Measurements from ENCODE around the gene FAM83B.
"Not testable (repeated sequence)": the region's sequence is repeated elsewhere in the genome, so short reads cannot be mapped to it uniquely, and the experiment has no call there.

Gene FAM83B

DNA sequence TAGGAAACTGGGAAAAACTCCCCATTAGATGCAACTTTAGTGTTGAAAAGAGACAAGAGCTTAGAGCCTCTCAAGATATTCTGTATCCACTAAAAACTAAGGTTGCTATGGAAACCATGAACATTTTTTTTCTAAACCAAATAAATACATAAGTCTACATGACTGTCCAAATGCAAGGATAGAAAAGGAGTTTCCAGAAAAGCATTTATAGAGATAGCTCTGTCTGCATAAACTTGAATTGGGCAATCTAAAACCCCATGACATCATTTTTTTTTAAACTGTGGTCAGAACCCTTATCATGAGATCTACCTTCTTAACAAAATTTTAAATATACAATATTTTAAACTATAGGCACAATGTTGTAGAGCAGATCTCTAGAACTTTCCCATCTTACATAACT is 36.4 kb upstream of the FAM83B start:
- Histone ChIP-seq H3F3A (ENCODE audit: control insufficient read depth, insufficient read depth) (no peaks in the 10 kb centered on the region), H3K9me2 (replicated peaks; ENCODE audit: control insufficient read depth, low read length) (no peaks in the 10 kb centered on the region), H3K36me3 (ENCODE audit: control insufficient read depth, low read length) (no peaks in the 10 kb centered on the region), H3K4me1 (ENCODE audit: control insufficient read depth, low read length) (no peaks in the 10 kb centered on the region), H3K79me2 (ENCODE audit: control insufficient read depth, low read length) (no peaks in the 10 kb centered on the region), H3K27me3 (ENCODE audit: control insufficient read depth, low read length) (no peaks in the 10 kb centered on the region), H3K9me3 (ENCODE audit: control insufficient read depth, insufficient read depth, low read length) (no peaks in the 10 kb centered on the region), H4K20me1 (ENCODE audit: control insufficient read depth, insufficient read depth, low read depth, low read length) (no peaks in the 10 kb centered on the region), H3K4me3 (ENCODE audit: low read length) (no peak overlapping the region), H3K4me2 (ENCODE audit: low read length) (no peak overlapping the region), H3K27ac (ENCODE audit: low read depth, low read length) (no peak overlapping the region)
- TF ChIP-seq, protein P1, sequence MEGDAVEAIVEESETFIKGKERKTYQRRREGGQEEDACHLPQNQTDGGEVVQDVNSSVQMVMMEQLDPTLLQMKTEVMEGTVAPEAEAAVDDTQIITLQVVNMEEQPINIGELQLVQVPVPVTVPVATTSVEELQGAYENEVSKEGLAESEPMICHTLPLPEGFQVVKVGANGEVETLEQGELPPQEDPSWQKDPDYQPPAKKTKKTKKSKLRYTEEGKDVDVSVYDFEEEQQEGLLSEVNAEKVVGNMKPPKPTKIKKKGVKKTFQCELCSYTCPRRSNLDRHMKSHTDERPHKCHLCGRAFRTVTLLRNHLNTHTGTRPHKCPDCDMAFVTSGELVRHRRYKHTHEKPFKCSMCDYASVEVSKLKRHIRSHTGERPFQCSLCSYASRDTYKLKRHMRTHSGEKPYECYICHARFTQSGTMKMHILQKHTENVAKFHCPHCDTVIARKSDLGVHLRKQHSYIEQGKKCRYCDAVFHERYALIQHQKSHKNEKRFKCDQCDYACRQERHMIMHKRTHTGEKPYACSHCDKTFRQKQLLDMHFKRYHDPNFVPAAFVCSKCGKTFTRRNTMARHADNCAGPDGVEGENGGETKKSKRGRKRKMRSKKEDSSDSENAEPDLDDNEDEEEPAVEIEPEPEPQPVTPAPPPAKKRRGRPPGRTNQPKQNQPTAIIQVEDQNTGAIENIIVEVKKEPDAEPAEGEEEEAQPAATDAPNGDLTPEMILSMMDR (IDR thresholded peaks at IDR 0.05; ENCODE audit: low read depth, low read length, poor library complexity, severe bottlenecking): no peak
- no peak for TF ChIP-seq EZH2phosphoT487 (IDR thresholded peaks at IDR 0.05; ENCODE audit: borderline replicate concordance, low read length)

DNA sequence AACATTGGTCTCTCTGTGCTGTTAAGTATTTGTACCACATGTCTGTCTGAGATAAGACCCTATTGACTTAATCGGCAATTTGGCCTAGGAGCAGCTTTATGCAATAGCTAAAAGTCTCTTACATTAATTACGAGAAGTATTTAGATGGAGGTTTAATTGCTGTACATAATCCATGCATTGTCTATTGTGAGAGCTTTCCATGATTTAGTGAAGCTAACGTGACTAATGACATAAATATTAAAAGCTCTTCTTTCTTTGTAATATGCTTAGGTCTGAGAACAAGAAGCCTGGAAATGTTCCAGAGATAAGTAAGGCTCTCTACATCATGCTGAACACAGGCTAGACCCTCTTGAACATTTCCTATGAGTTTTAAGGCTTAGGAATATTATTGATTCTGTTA is 32.7 kb upstream of the FAM83B start:
- Histone ChIP-seq H3K9me3 (ENCODE audit: control insufficient read depth, insufficient read depth, low read length) (no peaks in the 10 kb centered on the region), H3K36me3 (ENCODE audit: control insufficient read depth, low read length) (no peaks in the 10 kb centered on the region), H3K4me1 (ENCODE audit: control insufficient read depth, low read length) (no peaks in the 10 kb centered on the region), H3K9me2 (replicated peaks; ENCODE audit: control insufficient read depth, low read length) (no peaks in the 10 kb centered on the region), H3K4me3 (ENCODE audit: low read length) (no peak overlapping the region), H3F3A (ENCODE audit: control insufficient read depth, insufficient read depth) (no peaks in the 10 kb centered on the region), H3K79me2 (ENCODE audit: control insufficient read depth, low read length) (no peaks in the 10 kb centered on the region), H3K4me2 (ENCODE audit: low read length) (no peak overlapping the region), H3K27ac (ENCODE audit: low read depth, low read length) (no peak overlapping the region), H4K20me1 (ENCODE audit: control insufficient read depth, insufficient read depth, low read depth, low read length) (no peaks in the 10 kb centered on the region), H3K27me3 (ENCODE audit: control insufficient read depth, low read length) (no peaks in the 10 kb centered on the region)
- TF ChIP-seq, protein P1 (IDR thresholded peaks at IDR 0.05; ENCODE audit: low read depth, low read length, poor library complexity, severe bottlenecking): no peak
- no peak for TF ChIP-seq EZH2phosphoT487 (IDR thresholded peaks at IDR 0.05; ENCODE audit: borderline replicate concordance, low read length)

DNA sequence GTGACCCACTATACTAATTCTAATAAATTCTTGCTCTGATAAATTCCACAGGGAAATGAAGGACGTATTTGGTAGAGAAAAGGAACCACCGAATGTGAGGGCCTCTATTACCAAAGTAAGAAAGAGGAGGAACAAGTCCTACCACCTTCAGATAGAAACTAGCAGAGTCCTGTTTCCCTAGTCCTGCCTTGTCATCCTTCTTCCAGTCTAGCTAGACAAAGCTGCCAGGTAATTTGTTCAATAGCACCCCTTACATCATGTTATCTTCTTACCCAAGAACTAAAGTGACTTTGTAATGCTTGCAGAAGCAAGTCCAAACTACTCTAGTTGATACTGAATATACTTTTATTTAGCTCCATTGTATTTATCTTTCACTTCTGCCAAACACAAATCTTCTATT is 29.3 kb upstream of the FAM83B start:
- no peak overlapping the region for H3K27ac ChIP-seq (ENCODE audit: low read depth, low read length)
- no peak overlapping the region for H3K4me2 ChIP-seq (ENCODE audit: low read length)
- no peaks in the 10 kb centered on the region for H3K4me1 ChIP-seq (ENCODE audit: control insufficient read depth, low read length)
- no peaks in the 10 kb centered on the region for H3F3A ChIP-seq (ENCODE audit: control insufficient read depth, insufficient read depth)
- H4K20me1 ChIP-seq (ENCODE audit: control insufficient read depth, insufficient read depth, low read depth, low read length): no peaks in the 10 kb centered on the region
- no peak for TF ChIP-seq EZH2phosphoT487 (IDR thresholded peaks at IDR 0.05; ENCODE audit: borderline replicate concordance, low read length)
- TF ChIP-seq, protein P1 (IDR thresholded peaks at IDR 0.05; ENCODE audit: low read depth, low read length, poor library complexity, severe bottlenecking): no peak
- no peaks in the 10 kb centered on the region for H3K9me3 ChIP-seq (ENCODE audit: control insufficient read depth, insufficient read depth, low read length)
- H3K4me3 ChIP-seq (ENCODE audit: low read length): no peak overlapping the region
- H3K79me2 ChIP-seq (ENCODE audit: control insufficient read depth, low read length): no peaks in the 10 kb centered on the region
- no peaks in the 10 kb centered on the region for H3K9me2 ChIP-seq (replicated peaks; ENCODE audit: control insufficient read depth, low read length)
- no peaks in the 10 kb centered on the region for H3K36me3 ChIP-seq (ENCODE audit: control insufficient read depth, low read length)
- H3K27me3 ChIP-seq (ENCODE audit: control insufficient read depth, low read length): no peaks in the 10 kb centered on the region

- Histone ChIP-seq H3F3A (ENCODE audit: control insufficient read depth, insufficient read depth) (no peaks in the 10 kb centered on the region), H3K79me2 (ENCODE audit: control insufficient read depth, low read length) (no peaks in the 10 kb centered on the region), H3K4me2 (ENCODE audit: low read length) (no peak overlapping the region), H4K20me1 (ENCODE audit: control insufficient read depth, insufficient read depth, low read depth, low read length) (no peaks in the 10 kb centered on the region), H3K36me3 (ENCODE audit: control insufficient read depth, low read length) (no peaks in the 10 kb centered on the region), H3K4me3 (ENCODE audit: low read length) (no peak overlapping the region), H3K9me3 (ENCODE audit: control insufficient read depth, insufficient read depth, low read length) (no peaks in the 10 kb centered on the region), H3K27ac (ENCODE audit: low read depth, low read length) (no peak overlapping the region), H3K9me2 (replicated peaks; ENCODE audit: control insufficient read depth, low read length) (no peaks in the 10 kb centered on the region), H3K4me1 (ENCODE audit: control insufficient read depth, low read length) (no peaks in the 10 kb centered on the region), H3K27me3 (ENCODE audit: control insufficient read depth, low read length) (no peaks in the 10 kb centered on the region)
- TF ChIP-seq, protein P1 (IDR thresholded peaks at IDR 0.05; ENCODE audit: low read depth, low read length, poor library complexity, severe bottlenecking): no peak
- TF ChIP-seq EZH2phosphoT487 (IDR thresholded peaks at IDR 0.05; ENCODE audit: borderline replicate concordance, low read length): no peak
These were observed 28.7 kb upstream of the FAM83B start for GRCh38 chr6:54817834-54818233.

DNA sequence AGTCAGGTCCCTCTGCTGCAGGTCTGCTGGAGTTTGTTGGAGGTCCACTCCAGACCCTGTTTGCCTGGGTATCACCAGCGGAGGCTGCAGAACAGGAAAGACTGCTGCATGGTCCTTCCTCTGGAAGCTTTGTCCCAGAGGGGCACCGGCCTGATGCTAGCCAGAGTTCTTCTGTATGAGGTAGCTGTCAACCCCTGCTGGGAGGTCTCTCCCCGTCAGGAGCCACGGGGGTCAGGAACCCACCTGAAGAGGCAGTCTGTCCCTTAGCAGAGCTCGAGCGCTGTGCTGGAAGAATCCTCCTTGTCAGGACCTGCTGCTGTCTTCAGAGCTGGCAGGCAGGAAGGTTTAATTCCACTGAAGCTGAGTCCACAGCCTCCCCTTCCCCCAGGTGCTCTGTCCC is 22.3 kb upstream of the FAM83B start:
- not testable (repeated sequence) for H3K9me3 ChIP-seq (ENCODE audit: control insufficient read depth, insufficient read depth, low read length); H3K79me2 ChIP-seq (ENCODE audit: control insufficient read depth, low read length); H3K27ac ChIP-seq (ENCODE audit: low read depth, low read length); H3K9me2 ChIP-seq (replicated peaks; ENCODE audit: control insufficient read depth, low read length); H3K4me3 ChIP-seq (ENCODE audit: low read length); H4K20me1 ChIP-seq (ENCODE audit: control insufficient read depth, insufficient read depth, low read depth, low read length); H3F3A ChIP-seq (ENCODE audit: control insufficient read depth, insufficient read depth); H3K4me2 ChIP-seq (ENCODE audit: low read length); H3K27me3 ChIP-seq (ENCODE audit: control insufficient read depth, low read length); H3K36me3 ChIP-seq (ENCODE audit: control insufficient read depth, low read length); H3K4me1 ChIP-seq (ENCODE audit: control insufficient read depth, low read length)

Measured in DOHH2 (cell line).